ENCODE data around the gene MAP2K4.

MAP2K4 gene

DNA sequence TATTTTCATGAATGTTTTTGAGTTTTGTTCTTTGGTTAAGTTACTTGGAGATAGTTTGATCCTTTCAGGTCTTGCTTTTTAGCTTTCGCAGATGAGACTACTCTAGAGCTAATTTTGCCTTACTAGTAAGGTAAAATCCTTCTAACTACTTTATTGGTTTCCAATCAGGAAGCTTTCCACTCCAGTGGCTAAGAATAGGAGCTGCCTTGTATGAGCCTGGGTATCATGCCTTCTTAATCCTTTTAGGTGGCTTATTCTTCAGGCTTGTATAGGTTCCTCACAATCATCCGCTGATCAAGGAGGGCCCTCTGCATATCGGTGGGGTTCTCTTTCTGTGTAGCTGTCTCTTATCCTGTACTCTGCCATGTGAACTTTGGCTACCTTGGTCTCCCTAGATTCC is 53.7 kb downstream of the MAP2K4 start:
- Histone ChIP-seq H3K4me1 (ENCODE audit: control insufficient read depth, low read length) (no peaks in the 10 kb centered on the region), H3K27me3 (ENCODE audit: control insufficient read depth, low read length) (no peaks in the 10 kb centered on the region), H3F3A (ENCODE audit: control insufficient read depth, insufficient read depth) (no peaks in the 10 kb centered on the region), H3K4me2 (ENCODE audit: low read length) (no peak overlapping the region), H3K4me3 (ENCODE audit: low read length) (no peak overlapping the region), H4K20me1 (ENCODE audit: control insufficient read depth, insufficient read depth, low read depth, low read length) (no peaks in the 10 kb centered on the region), H3K9me3 (ENCODE audit: control insufficient read depth, insufficient read depth, low read length) (no peaks in the 10 kb centered on the region), H3K36me3 (ENCODE audit: control insufficient read depth, low read length) (peaks cover 12% of the 10 kb centered on the region), H3K79me2 (ENCODE audit: control insufficient read depth, low read length) (no peaks in the 10 kb centered on the region), H3K27ac (ENCODE audit: low read depth, low read length) (no peak overlapping the region), H3K9me2 (replicated peaks; ENCODE audit: control insufficient read depth, low read length) (no peaks in the 10 kb centered on the region)
- TF ChIP-seq EZH2phosphoT487 (IDR thresholded peaks at IDR 0.05; ENCODE audit: borderline replicate concordance, low read length) (no peak), CTCF (IDR thresholded peaks at IDR 0.05; ENCODE audit: low read depth, low read length, poor library complexity, severe bottlenecking) (no peak)

DNA sequence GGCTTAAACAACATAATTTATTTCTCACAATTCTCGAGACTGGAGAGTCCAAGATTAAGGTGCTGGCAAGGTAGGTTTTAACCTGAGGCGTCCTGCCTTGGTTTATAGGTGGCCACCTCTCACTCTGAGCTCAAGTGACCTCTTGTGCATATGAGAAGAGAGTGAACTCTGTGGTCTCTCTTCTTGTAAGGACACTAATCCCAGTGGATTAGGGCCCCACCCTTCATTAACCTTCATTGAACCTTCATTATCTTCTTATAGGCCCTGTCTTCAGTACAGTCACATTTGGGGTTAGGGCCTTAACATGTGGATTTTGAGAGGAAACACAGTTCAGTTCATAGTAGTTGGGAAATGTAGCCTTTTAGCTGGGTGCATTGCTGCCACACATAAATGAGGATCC is 57.1 kb downstream of the MAP2K4 start:
- Histone ChIP-seq H3K27me3 (ENCODE audit: control insufficient read depth, low read length) (no peaks in the 10 kb centered on the region), H3K27ac (ENCODE audit: low read depth, low read length) (no peak overlapping the region), H3F3A (ENCODE audit: control insufficient read depth, insufficient read depth) (no peaks in the 10 kb centered on the region), H4K20me1 (ENCODE audit: control insufficient read depth, insufficient read depth, low read depth, low read length) (no peaks in the 10 kb centered on the region), H3K9me2 (replicated peaks; ENCODE audit: control insufficient read depth, low read length) (no peaks in the 10 kb centered on the region), H3K4me2 (ENCODE audit: low read length) (no peak overlapping the region), H3K4me1 (ENCODE audit: control insufficient read depth, low read length) (no peaks in the 10 kb centered on the region), H3K4me3 (ENCODE audit: low read length) (no peak overlapping the region), H3K9me3 (ENCODE audit: control insufficient read depth, insufficient read depth, low read length) (no peaks in the 10 kb centered on the region), H3K36me3 (ENCODE audit: control insufficient read depth, low read length) (peaks cover 16% of the 10 kb centered on the region), H3K79me2 (ENCODE audit: control insufficient read depth, low read length) (no peaks in the 10 kb centered on the region)
- no peak for TF ChIP-seq EZH2phosphoT487 (IDR thresholded peaks at IDR 0.05; ENCODE audit: borderline replicate concordance, low read length)
- TF ChIP-seq CTCF (IDR thresholded peaks at IDR 0.05; ENCODE audit: low read depth, low read length, poor library complexity, severe bottlenecking): no peak

DNA sequence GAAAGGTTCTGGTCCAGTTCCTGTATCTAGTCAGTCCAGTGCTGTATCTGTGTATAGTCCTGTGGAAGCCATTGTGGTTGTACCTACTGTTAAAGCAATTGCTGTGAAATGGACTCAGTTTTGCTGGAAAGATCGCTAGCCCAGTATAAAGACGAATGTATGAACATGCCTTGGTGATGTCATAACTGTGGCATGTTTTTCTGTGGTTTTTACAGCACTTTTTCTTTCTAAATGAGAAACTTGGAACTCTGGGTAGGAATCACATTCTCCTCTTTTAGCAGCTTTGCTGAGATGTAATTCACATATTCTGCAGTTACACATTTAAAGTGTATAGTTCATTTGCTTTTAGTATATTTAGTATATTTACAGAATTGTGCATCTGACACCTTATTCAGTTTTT is 58.1 kb downstream of the MAP2K4 start:
- Histone ChIP-seq H3K4me1 (ENCODE audit: control insufficient read depth, low read length) (no peaks in the 10 kb centered on the region), H3K36me3 (ENCODE audit: control insufficient read depth, low read length) (peaks cover 21% of the 10 kb centered on the region), H3K4me3 (ENCODE audit: low read length) (no peak overlapping the region), H3K27ac (ENCODE audit: low read depth, low read length) (no peak overlapping the region), H3K9me2 (replicated peaks; ENCODE audit: control insufficient read depth, low read length) (no peaks in the 10 kb centered on the region), H3K27me3 (ENCODE audit: control insufficient read depth, low read length) (no peaks in the 10 kb centered on the region), H3F3A (ENCODE audit: control insufficient read depth, insufficient read depth) (no peaks in the 10 kb centered on the region), H3K79me2 (ENCODE audit: control insufficient read depth, low read length) (no peaks in the 10 kb centered on the region), H4K20me1 (ENCODE audit: control insufficient read depth, insufficient read depth, low read depth, low read length) (no peaks in the 10 kb centered on the region), H3K4me2 (ENCODE audit: low read length) (no peak overlapping the region), H3K9me3 (ENCODE audit: control insufficient read depth, insufficient read depth, low read length) (no peaks in the 10 kb centered on the region)
- TF ChIP-seq CTCF (IDR thresholded peaks at IDR 0.05; ENCODE audit: low read depth, low read length, poor library complexity, severe bottlenecking) (no peak), EZH2phosphoT487 (IDR thresholded peaks at IDR 0.05; ENCODE audit: borderline replicate concordance, low read length) (no peak)

GRCh38 chr17:12081720-12082119 is 61.0 kb downstream of the MAP2K4 start:
- no peak overlapping the region for H3K4me2 ChIP-seq (ENCODE audit: low read length)
- H3K36me3 ChIP-seq (ENCODE audit: control insufficient read depth, low read length): peaks cover 17% of the 10 kb centered on the region
- H4K20me1 ChIP-seq (ENCODE audit: control insufficient read depth, insufficient read depth, low read depth, low read length): no peaks in the 10 kb centered on the region
- H3K79me2 ChIP-seq (ENCODE audit: control insufficient read depth, low read length): no peaks in the 10 kb centered on the region
- H3K9me2 ChIP-seq (replicated peaks; ENCODE audit: control insufficient read depth, low read length): no peaks in the 10 kb centered on the region
- no peaks in the 10 kb centered on the region for H3F3A ChIP-seq (ENCODE audit: control insufficient read depth, insufficient read depth)
- H3K27ac ChIP-seq (ENCODE audit: low read depth, low read length): no peak overlapping the region
- TF ChIP-seq CTCF (IDR thresholded peaks at IDR 0.05; ENCODE audit: low read depth, low read length, poor library complexity, severe bottlenecking): no peak
- no peak for TF ChIP-seq EZH2phosphoT487 (IDR thresholded peaks at IDR 0.05; ENCODE audit: borderline replicate concordance, low read length)
- no peaks in the 10 kb centered on the region for H3K4me1 ChIP-seq (ENCODE audit: control insufficient read depth, low read length)
- no peaks in the 10 kb centered on the region for H3K27me3 ChIP-seq (ENCODE audit: control insufficient read depth, low read length)
- no peaks in the 10 kb centered on the region for H3K9me3 ChIP-seq (ENCODE audit: control insufficient read depth, insufficient read depth, low read length)
- no peak overlapping the region for H3K4me3 ChIP-seq (ENCODE audit: low read length)
